Activated T-cell treated with anti-CD3 and anti-CD28 coated beads, Interleukin-2, amount 50 U/mL, for 72 hours (primary cell): Measurements from ENCODE around the gene PRDM4. TPM values are rescaled to one million over a fixed set of nuclear protein-coding genes. Genes with fewer than 3 reads are reported as not detected.
"Not testable (repeated sequence)": the region's sequence is repeated elsewhere in the genome, so short reads cannot be mapped to it uniquely, and the experiment has no call there.

Source experiments
- ATAC-seq, 2 donors: fragments of 150-1000 bp; cut with Tn5 transposase; replicated peaks in 1 of 2; 2 replicates each; pipeline ENCODE4 v1.10.0; 2021; ENCODE audit warnings: moderate library complexity in 2 of 2, mild to moderate bottlenecking in 1 of 2
- DNase-seq, 2 donors: peaks; one replicate each; pipeline ENCODE4 v3.0.0; 2021 to 2022; ENCODE audit warnings: mixed read lengths in 1 of 2
- H3K27ac Mint-ChIP-seq: one replicate; pipeline ENCODE4 v1.8.0; 2022; ENCODE audit warnings: mild to moderate bottlenecking, moderate library complexity, mixed read lengths
- H3K27me3 Mint-ChIP-seq: one replicate; pipeline ENCODE4 v1.8.0; 2022; ENCODE audit warnings: low read depth, mixed read lengths
- H3K36me3 Mint-ChIP-seq, 2 donors: one replicate each; pipeline ENCODE4 v1.8.0; 2022; ENCODE audit warnings: mixed read lengths in 2 of 2, mild to moderate bottlenecking in 1 of 2; ENCODE audit not compliant: insufficient read depth in 2 of 2
- H3K4me1 Mint-ChIP-seq: one replicate; pipeline ENCODE4 v1.8.0; 2022; ENCODE audit warnings: low read depth, mixed read lengths
- H3K4me3 Mint-ChIP-seq, 2 donors: one replicate each; pipeline ENCODE4 v1.8.0; 2022; ENCODE audit warnings: mild to moderate bottlenecking in 2 of 2, mixed read lengths in 2 of 2, moderate library complexity in 2 of 2
- H3K9me3 Mint-ChIP-seq, 2 donors: one replicate each; pipeline ENCODE4 v1.8.0; 2022; ENCODE audit warnings: mixed read lengths in 2 of 2
- total RNA-seq, 2 donors: library from RNA; stranded (reverse); gene quantifications; one replicate each; pipeline ENCODE4 v1.2.3, GENCODE V29; 2022

Gene PRDM4
- total RNA-seq, 2 donors from 2014 or later, result 32.2 to 35.9 TPM

DNA sequence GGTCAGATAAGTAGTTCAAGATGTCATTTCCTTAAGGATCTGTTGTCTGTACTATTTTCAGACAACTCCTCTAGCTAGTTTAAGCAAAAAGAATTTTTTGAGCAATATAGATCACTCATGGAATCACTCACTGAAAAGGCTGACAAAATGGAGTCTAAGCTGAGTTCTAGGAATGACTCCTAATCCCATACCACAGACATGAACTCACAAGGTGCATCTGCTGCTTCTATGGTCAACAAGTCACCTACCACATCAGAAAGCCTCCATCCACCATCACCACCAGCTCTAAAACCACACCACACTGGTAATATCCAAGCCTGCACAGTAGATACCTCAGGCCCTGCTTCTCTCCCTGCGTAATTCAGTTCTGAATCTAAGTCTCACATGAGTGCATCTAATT, 42.3 kb downstream of the PRDM4 start:
- H3K9me3 Mint-ChIP-seq, result peaks cover 4 to 5% of the 10 kb centered on the region in 2 donors
- peaks cover 3 to 13% of the 10 kb centered on the region in 2 donors for H3K36me3 Mint-ChIP-seq
- ATAC-seq (peak; percentile 78 to 84), DNase-seq (peak; percentile 16 to 21)
- H3K27me3 Mint-ChIP-seq, result no peaks in the 10 kb centered on the region
- no peak overlapping the region for H3K4me3 Mint-ChIP-seq
- H3K4me1 Mint-ChIP-seq, result no peaks in the 10 kb centered on the region
- no peak overlapping the region for H3K27ac Mint-ChIP-seq

DNA sequence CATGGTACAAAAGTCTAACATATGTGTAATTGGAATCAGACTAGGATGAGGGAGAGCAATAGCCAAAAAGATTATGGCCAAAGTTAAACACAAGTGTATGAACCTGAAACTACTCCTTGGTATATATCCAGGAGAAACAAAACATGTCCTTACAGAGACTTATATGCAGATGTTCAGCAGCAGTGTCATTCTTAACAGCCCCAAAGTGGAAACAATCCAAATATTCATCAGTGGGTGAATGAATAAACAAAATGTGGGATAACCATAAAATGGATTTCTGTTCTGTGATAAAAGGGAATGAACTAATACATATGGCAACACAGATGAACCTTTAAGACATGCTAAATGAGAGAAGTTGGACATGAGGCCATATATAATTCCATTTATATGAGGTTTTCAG, 45.2 kb downstream of the PRDM4 start:
- Mint-ChIP-seq H3K4me1 (no peaks in the 10 kb centered on the region), H3K4me3 (no peak overlapping the region), H3K9me3 (no peaks in the 10 kb centered on the region), H3K27ac (no peak overlapping the region), H3K27me3 (no peaks in the 10 kb centered on the region), H3K36me3 (peaks cover 4 to 24% of the 10 kb centered on the region in 2 donors)
- ATAC-seq (no peak), DNase-seq (no peak)

DNA sequence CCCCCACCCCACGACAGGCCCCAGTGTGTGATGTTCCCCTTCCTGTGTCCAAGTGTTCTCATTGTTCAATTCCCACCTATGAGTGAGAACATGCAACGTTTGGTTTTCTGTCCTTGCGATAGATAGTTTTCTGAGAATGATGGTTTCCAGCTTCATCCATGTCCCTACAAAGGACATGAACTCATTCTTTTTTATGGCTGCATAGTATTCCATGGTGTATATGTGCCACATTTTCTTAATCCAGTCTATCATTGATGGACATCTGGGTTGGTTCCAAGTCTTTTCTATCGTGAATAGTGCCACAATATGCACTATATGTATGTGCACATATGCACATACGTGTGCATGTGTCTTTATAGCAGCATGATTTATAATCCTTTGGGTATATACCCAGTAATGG, 55.4 kb downstream of the PRDM4 start:
- not testable (repeated sequence) for H3K4me1 Mint-ChIP-seq, H3K4me3 Mint-ChIP-seq, H3K27me3 Mint-ChIP-seq, H3K27ac Mint-ChIP-seq, ATAC-seq, H3K9me3 Mint-ChIP-seq, DNase-seq
- peaks cover 23 to 57% of the 10 kb centered on the region in 2 donors for H3K36me3 Mint-ChIP-seq

DNA sequence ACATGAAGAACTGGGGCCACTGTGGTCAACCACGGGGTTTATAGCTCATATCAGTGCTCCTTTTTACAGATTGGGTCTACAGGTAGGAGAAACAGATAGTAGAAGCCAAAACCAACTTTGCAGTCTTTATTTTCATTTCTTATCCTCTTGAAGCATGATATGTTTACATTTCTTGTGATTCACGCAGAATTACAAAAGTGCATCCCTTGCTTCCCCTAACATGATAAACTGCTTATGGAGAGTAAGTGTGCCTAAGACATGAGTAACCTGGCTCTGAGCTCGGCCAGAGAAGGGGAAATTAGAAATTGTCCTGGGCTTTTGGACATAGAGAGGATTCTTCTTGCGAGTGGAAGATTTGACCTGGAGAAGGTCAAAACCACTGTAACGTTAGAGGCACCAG, 56.9 kb downstream of the PRDM4 start:
- peaks cover 32 to 62% of the 10 kb centered on the region in 2 donors for H3K36me3 Mint-ChIP-seq
- H3K27ac Mint-ChIP-seq, result no peak overlapping the region
- H3K27me3 Mint-ChIP-seq, result no peaks in the 10 kb centered on the region
- no peak for DNase-seq
- H3K4me1 Mint-ChIP-seq, result peaks cover 5% of the 10 kb centered on the region
- no peak overlapping the region for H3K4me3 Mint-ChIP-seq
- H3K9me3 Mint-ChIP-seq, result peaks cover 1 to 5% of the 10 kb centered on the region in 2 donors
- no peak for ATAC-seq

DNA sequence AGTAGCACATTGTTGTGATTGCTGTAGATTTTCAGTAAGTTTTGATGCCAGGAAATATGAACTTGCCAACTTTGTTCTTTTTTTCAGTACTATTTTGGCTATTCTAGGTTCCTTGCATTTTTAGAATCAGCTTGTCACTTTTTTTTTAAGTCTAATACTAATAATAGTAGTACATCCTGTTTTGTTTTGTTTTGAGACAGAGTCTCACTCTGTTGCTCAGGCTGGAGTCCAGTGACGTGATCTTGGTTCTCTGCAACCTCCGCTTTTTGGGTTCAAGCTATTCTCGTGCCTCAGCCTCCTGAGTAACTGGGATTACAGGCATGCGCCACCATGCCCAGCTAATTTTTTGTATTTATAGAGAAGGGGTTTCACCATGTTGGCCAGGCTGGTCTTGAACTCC, 58.8 kb downstream of the PRDM4 start:
- Mint-ChIP-seq H3K4me3 (no peak overlapping the region), H3K4me1 (no peaks in the 10 kb centered on the region), H3K27ac (no peak overlapping the region), H3K36me3 (peaks cover 28 to 56% of the 10 kb centered on the region in 2 donors), H3K27me3 (no peaks in the 10 kb centered on the region), H3K9me3 (peaks cover 1 to 5% of the 10 kb centered on the region in 2 donors)
- DNase-seq (no peak), ATAC-seq (no peak)

DNA sequence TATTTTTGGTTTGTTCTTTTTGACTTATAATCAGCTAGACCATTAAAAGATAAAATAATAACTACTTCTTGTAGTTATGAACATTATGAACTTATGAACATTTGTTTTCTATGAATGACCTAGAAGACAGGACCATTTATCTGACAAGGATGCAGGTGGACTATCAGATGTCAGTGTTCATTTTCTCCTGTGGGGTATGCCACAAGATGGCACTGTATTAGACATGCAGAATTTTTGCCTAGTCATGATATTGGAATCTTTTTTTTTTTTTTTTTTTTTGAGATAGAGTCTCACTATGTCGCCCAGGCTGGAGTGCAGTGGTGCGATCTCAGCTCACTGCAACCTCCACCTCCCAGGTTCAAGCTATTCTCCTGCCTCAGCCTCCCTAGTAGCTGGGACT, 65.2 kb downstream of the PRDM4 start:
- not testable (repeated sequence) for DNase-seq, ATAC-seq, H3K9me3 Mint-ChIP-seq, H3K27me3 Mint-ChIP-seq, H3K27ac Mint-ChIP-seq, H3K4me1 Mint-ChIP-seq, H3K4me3 Mint-ChIP-seq
- peaks cover 13 to 32% of the 10 kb centered on the region in 2 donors for H3K36me3 Mint-ChIP-seq

DNA sequence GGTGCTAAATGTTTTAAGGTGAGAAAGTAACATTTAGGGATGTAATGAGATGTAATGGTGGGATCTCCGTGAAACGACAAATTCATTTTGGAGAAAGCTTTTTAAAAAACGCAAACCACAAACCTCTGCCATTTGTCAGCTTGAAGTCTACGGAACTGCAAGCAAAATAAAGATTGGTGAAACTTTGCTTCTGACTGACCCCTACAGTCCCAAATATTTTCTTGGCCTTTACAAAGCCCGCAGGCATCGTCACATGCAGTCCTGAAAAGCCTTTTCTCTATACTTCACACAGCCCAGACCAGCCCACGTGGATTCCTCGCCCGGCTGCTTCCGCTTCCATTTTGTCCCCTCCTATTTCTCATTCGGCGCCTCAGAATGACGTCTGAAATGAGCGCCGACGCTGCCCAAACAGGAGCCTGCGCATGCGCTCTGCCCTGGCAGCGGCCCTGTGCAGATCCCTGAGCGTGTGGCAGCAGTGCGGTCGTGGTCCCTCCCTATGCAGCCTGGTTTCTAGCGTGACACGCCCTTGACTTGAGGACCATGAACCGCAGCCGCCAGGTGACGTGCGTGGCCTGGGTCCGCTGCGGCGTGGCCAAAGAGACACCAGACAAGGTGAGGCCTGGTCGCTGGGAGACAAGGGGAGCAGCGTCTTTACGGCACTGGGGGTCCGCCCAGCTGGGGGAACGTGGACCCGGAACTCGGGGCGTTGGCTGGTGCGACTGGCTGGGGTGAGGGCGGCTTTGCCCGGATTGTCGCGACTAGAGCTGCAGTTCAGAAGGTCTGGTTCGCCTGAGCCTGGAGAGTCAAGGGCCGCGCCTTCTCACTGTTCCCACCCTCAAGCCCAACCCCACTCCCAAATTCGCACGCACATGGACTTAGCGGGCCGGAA, 75.3 kb downstream of the PRDM4 start, which contains the start of gene PWP1:
Gene PWP1 (plus strand): TSS at position 440 of the 889 bp plus-strand sequence. CDS start 101 bp downstream, at position 541.
- Mint-ChIP-seq H3K27me3 (no peaks in the 10 kb centered on the region), H3K4me1 (peaks cover 27% of the 10 kb centered on the region), H3K4me3 (peak within 1 kb of the TSS; percentile 94 to 96), H3K9me3 (no peaks in the 10 kb centered on the region), H3K27ac (peak within 1 kb of the TSS; percentile 94), H3K36me3 (peaks cover 10 to 27% of the 10 kb centered on the region in 2 donors)
- ATAC-seq, result peak; percentile 94 to 95
- DNase-seq, result peak; percentile 94

DNA sequence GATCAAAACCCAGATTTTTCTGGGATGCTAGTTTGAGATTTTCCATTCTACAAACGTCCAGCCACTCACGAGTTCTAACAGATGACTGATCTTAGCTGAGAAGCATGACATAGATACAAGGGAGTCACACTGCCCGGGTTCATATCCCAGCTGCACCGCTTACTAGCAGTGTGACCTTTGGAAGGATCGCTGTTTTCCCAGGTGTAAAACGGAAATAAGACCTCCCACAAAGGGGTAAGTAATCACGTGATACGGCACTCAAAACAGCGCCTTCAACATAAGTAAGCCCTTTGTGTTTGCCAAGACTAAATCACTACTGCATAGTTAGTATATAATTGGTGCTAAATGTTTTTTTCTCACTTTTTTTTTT, 76.0 kb downstream of the PRDM4 start:
- ATAC-seq (peak in 1 of 2 donors; percentile 18), DNase-seq (peak in 1 of 2 donors; percentile 19)
- H3K27me3 Mint-ChIP-seq, result no peaks in the 10 kb centered on the region
- H3K36me3 Mint-ChIP-seq, result peaks cover 10 to 22% of the 10 kb centered on the region in 2 donors
- peaks cover 27% of the 10 kb centered on the region for H3K4me1 Mint-ChIP-seq
- no peaks in the 10 kb centered on the region for H3K9me3 Mint-ChIP-seq
- H3K27ac Mint-ChIP-seq, result peak overlapping the region; percentile 94
- H3K4me3 Mint-ChIP-seq, result peak overlapping the region; percentile 94 to 96

DNA sequence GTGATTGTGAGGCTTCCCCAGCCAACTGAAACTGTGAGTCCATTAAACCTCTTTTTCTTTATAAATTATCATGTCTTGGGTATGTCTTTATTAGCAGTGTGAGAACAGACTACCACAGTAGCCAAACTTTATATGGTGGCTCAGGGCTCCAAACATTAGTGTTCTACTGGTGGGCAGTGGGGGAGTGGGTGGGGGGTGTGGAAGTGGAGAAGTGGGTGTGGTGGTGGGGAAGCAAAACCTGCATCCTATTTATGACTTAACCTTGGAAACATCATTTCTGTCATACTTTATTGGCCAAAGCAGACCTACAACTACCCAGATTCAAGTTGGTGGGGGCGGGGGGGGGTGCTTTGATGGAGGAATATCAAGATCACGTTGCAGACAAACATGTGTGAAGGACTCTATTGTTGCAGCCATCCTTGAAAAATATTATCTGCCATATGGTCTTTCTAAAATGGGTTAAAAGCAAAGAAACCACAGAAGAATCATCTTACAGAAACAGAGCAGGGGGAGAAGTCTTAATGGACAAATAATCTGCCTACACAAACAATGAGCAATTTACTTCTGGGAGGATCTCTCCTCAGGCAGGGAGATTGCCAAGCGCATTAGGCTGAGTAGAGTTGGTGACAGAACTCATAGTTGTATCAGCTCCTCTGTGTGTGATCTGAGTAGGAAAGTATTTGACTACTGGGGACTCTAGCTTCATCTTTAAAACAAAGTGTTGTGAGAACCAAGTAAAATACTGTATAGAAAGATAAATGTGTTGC, 76.7 kb downstream of the PRDM4 start:
- Mint-ChIP-seq H3K27ac (peak overlapping the region; percentile 94), H3K4me3 (peak overlapping the region; percentile 94 to 96), H3K9me3 (no peaks in the 10 kb centered on the region), H3K36me3 (peaks cover 8 to 17% of the 10 kb centered on the region in 2 donors), H3K27me3 (no peaks in the 10 kb centered on the region), H3K4me1 (peaks cover 27% of the 10 kb centered on the region)
- ATAC-seq, result no peak
- no peak for DNase-seq

Other genes with a start within 250 kb of the PRDM4 start
- gene PWP1, start 75.3 kb downstream of the PRDM4 start, total RNA-seq, result 10 to 100 TPM; 50.3 to 56.8 TPM
- not detected for gene ASCL4, start 13.6 kb upstream of the PRDM4 start, total RNA-seq